GM10266 (cell line): ENCODE data around the gene NTPCR.

Source experiments
- DNase-seq: peaks from one replicate; pipeline ENCODE4 v3.0.0; 2012; ENCODE audit errors: extremely low spot score
- CTCF ChIP-seq: IDR thresholded peaks from 2 replicates; pipeline ENCODE4 v1.5.1; 2012; ENCODE audit warnings: mild to moderate bottlenecking, low read depth; ENCODE audit not compliant: control insufficient read depth, insufficient read depth; ENCODE audit errors: missing control alignments

NTPCR gene

GRCh38 chr1:232964601-232965000 is 14.2 kb downstream of the NTPCR start:
- DNase-seq = no peak
- TF ChIP-seq CTCF = no peak

GRCh38 chr1:232965124-232965911 is 14.9 kb downstream of the NTPCR start:
- DNase-seq = no peak
- TF ChIP-seq CTCF = no peak

- no peak for DNase-seq
- TF ChIP-seq CTCF = no peak
Measured at GRCh38 chr1:232965912-232966217, 15.5 kb downstream of the NTPCR start.

- TF ChIP-seq CTCF = no peak
- no peak for DNase-seq
Measured at GRCh38 chr1:232966663-232967062, 16.3 kb downstream of the NTPCR start.

- no peak for TF ChIP-seq CTCF
- no peak for DNase-seq
Measured at GRCh38 chr1:232968391-232968790, 18.0 kb downstream of the NTPCR start.

- TF ChIP-seq CTCF = no peak
- DNase-seq = no peak
Measured at GRCh38 chr1:232968965-232969364, 18.6 kb downstream of the NTPCR start.

GRCh38 chr1:232969799-232970198 is 19.4 kb downstream of the NTPCR start:
- DNase-seq = no peak
- TF ChIP-seq CTCF = no peak
